Liver (tissue), 9 donors: ENCODE results near the gene PRPS1L1. TPM values are rescaled to one million over a fixed set of nuclear protein-coding genes. Genes with fewer than 3 reads are reported as not detected.

Experiments
- DNase-seq: peaks from one replicate; pipeline ENCODE4 v3.0.0-alpha.2; 2017; ENCODE audit warnings: low spot score
- H3K27ac ChIP-seq, 2 donors: one replicate each; pipeline ENCODE4 v1.7.0; 2013; ENCODE audit warnings: inconsistent platforms in 2 of 2, low read length in 2 of 2, control low read depth in 1 of 2, low read depth in 1 of 2, mild to moderate bottlenecking in 1 of 2
- H3K27me3 ChIP-seq, 4 donors: one replicate each; pipeline versions ENCODE4 v1.6.1 to v1.7.0; 2013; ENCODE audit warnings: low read length in 3 of 4, inconsistent platforms in 1 of 4, mild to moderate bottlenecking in 1 of 4, moderate library complexity in 1 of 4; ENCODE audit not compliant: control insufficient read depth in 4 of 4, insufficient read depth in 4 of 4
- H3K36me3 ChIP-seq, 4 donors: one replicate each; pipeline versions ENCODE4 v1.6.1 to v1.7.0; 2013; ENCODE audit warnings: low read length in 3 of 4, mild to moderate bottlenecking in 3 of 4, low read depth in 1 of 4, moderate library complexity in 1 of 4; ENCODE audit not compliant: control insufficient read depth in 4 of 4, insufficient read depth in 3 of 4
- H3K4me1 ChIP-seq, 4 donors: one replicate each; pipeline versions ENCODE4 v1.6.1 to v1.7.0; 2013; ENCODE audit warnings: low read length in 3 of 4, mild to moderate bottlenecking in 3 of 4, moderate library complexity in 1 of 4; ENCODE audit not compliant: control insufficient read depth in 4 of 4, insufficient read depth in 4 of 4
- H3K4me3 ChIP-seq, 3 donors: one replicate each; pipeline versions ENCODE4 v1.6.1 to v1.7.0; 2013; ENCODE audit warnings: low read length in 3 of 3, control low read depth in 1 of 3, low read depth in 1 of 3, mild to moderate bottlenecking in 1 of 3
- H3K9ac ChIP-seq, 2 donors: one replicate each; pipeline ENCODE4 v1.7.0; 2013; ENCODE audit warnings: low read length in 2 of 2, mild to moderate bottlenecking in 2 of 2, moderate library complexity in 2 of 2, control low read depth in 1 of 2, low read depth in 1 of 2
- H3K9me3 ChIP-seq, 4 donors: one replicate each; pipeline versions ENCODE4 v1.6.1 to v1.7.0; 2013; ENCODE audit warnings: low read length in 3 of 4; ENCODE audit not compliant: control insufficient read depth in 4 of 4
- RAD21 ChIP-seq, 2 donors: IDR thresholded peaks; 2 replicates each; pipeline ENCODE4 v1.6.1; 2016; ENCODE audit warnings: antibody characterized with exemption in 2 of 2, mild to moderate bottlenecking in 2 of 2
- WGBS: extraction: QIAGEN DNeasy Blood & Tissue Kit; methylation state at CpG from one replicate; pipeline ENCODE4 v1.1.7; 2013; 5-methylcytosine and 5-hydroxymethylcytosine counted together
- polyA plus RNA-seq, 2 donors: library from polyadenylated mRNA; stranded (reverse) in 1 of 2; unstranded in 1 of 2; fragments of 200-250 nt in 1 of 2; fragments of >200 nt in 1 of 2; fragmentation: Nextera tagmentation in 1 of 2; extraction: Ambion mirVana in 1 of 2; gene quantifications; one replicate each; pipeline versions ENCODE4 v1.2.1 to v1.2.3, GENCODE V29; 2013 to 2015
- total RNA-seq, 2 donors: library from RNA; depleted of rRNA; stranded (reverse); fragments of >200 nt; gene quantifications; one replicate each; pipeline ENCODE4 v1.2.3, GENCODE V29; 2014
- donor health status: healthy.
- donor health status: healthy.
- donor health status: healthy.
- donor health status: healthy.
- donor health status: healthy.

The PRPS1L1 gene
- total and polyA plus RNA-seq, 4 donors = not detected

- Histone ChIP-seq H3K4me3 (no peak overlapping the region), H3K27ac (no peak overlapping the region), H3K9ac (no peak overlapping the region), H3K9me3 (no peaks in the 10 kb centered on the region), H3K27me3 (no peaks in the 10 kb centered on the region), H3K36me3 (no peaks in the 10 kb centered on the region), H3K4me1 (no peaks in the 10 kb centered on the region)
- 43% methylated on average over 2 of the region's 2 CpGs for WGBS
- no peak for DNase-seq
- TF ChIP-seq RAD21 (IDR thresholded peaks at IDR 0.05) = no peak
Measured at GRCh38 chr7:17976952-17977351, 50.7 kb downstream of the PRPS1L1 start.

Other genes with a start within 250 kb of the PRPS1L1 start
- 10 to 100 TPM; 21.5 to 28.1 TPM for gene SNX13, start 87.4 kb downstream of the PRPS1L1 start, total RNA-seq
- gene SNX13, start 87.4 kb downstream of the PRPS1L1 start, polyA plus RNA-seq = 1 to 10 TPM; 5.4 to 6.4 TPM